A549 (cell line): ENCODE measurements around the gene PPP1R1B. TPM values are rescaled to one million over a fixed set of nuclear protein-coding genes. Genes with fewer than 3 reads are reported as not detected.

Experiments
- ATAC-seq, 2 experiments: fragments of 200-7000 bp in 1 of 2; fragments of >200 bp in 1 of 2; cut with Nextera tagmentation in 1 of 2; cut with Tn5 transposase in 1 of 2; 3 replicates each; pipeline versions ENCODE4 v1.8.0 to v1.9.1; 2018 to 2020; ENCODE audit warnings: mild to moderate bottlenecking in 1 of 2, moderate library complexity in 1 of 2
- CTCF ChIA-PET: fragments of 300-600 bp; sonication (Branson Sonifier 250); formaldehyde crosslinking; extraction: SDS; loops from one replicate; lab custom pipeline; 2021; ENCODE audit warnings: antibody characterized with exemption, inconsistent platforms; lab: Yijun Ruan, JAX
- POLR2A ChIA-PET: fragments of 350-600 bp; formaldehyde crosslinking; extraction: SDS; loops from one replicate; lab custom pipeline; 2021; ENCODE audit warnings: antibody characterized with exemption, inconsistent platforms; lab: Yijun Ruan, JAX
- DNase-seq, 2 experiments: peaks; one replicate each; pipeline versions ENCODE4 v3.0.0 to v3.0.0-alpha.2; 2011 to 2016; ENCODE audit warnings: low read depth in 1 of 2, low spot score in 1 of 2
- FAIRE-seq: peaks from 2 replicates; lab custom pipeline; 2011; peaks lifted over from hg19 to GRCh38; lab: Jason Lieb, UNC
- H3K27ac ChIP-seq, 2 experiments: fragments of >200 bp; sonication (Bioruptor Twin); formaldehyde crosslinking; 3 replicates each; pipeline ENCODE4 v1.5.1; 2016 to 2017
- H3K4me1 ChIP-seq: fragments of >200 bp; sonication (Bioruptor Twin); formaldehyde crosslinking; 3 replicates; pipeline ENCODE4 v1.6.1; 2016
- H3K4me2 ChIP-seq: fragments of >200 bp; sonication (Bioruptor Twin); formaldehyde crosslinking; 3 replicates; pipeline ENCODE4 v1.6.1; 2016
- H3K4me3 ChIP-seq: fragments of >200 bp; sonication (Bioruptor Twin); formaldehyde crosslinking; 3 replicates; pipeline ENCODE4 v1.5.1; 2016
- H3K9me3 ChIP-seq: fragments of >200 bp; sonication (Bioruptor Twin); formaldehyde crosslinking; 3 replicates; pipeline ENCODE4 v1.6.1; 2016
- BCL3 ChIP-seq: fragments of >200 bp; sonication (Bioruptor Twin); formaldehyde crosslinking; IDR thresholded peaks from 3 replicates; pipeline ENCODE4 v1.6.1; 2016
- CHD2 ChIP-seq: fragments of 150-350 bp; IDR thresholded peaks from 2 replicates; pipeline ENCODE4 v1.6.1; 2014; ENCODE audit warnings: low read length; ENCODE audit not compliant: partially characterized antibody
- E2F6 ChIP-seq: IDR thresholded peaks from 2 replicates; pipeline ENCODE4 v1.6.1; 2012; ENCODE audit warnings: low read depth, borderline replicate concordance
- EP300 ChIP-seq, 2 experiments: fragments of >200 bp; sonication (Bioruptor Twin); formaldehyde crosslinking; IDR thresholded peaks; 2 replicates in 1 of 2; 3 replicates in 1 of 2; pipeline ENCODE4 v1.6.1; 2016 to 2017
- ESRRA ChIP-seq: fragments of 150-350 bp; IDR thresholded peaks from 2 replicates; pipeline ENCODE4 v1.6.1; 2014; ENCODE audit warnings: mild to moderate bottlenecking, low read length, borderline replicate concordance
- FOSL2 ChIP-seq, 2 experiments: fragments of 450-650 bp in 1 of 2; fragments of >200 bp in 1 of 2; sonication (Bioruptor Twin) in 1 of 2; formaldehyde crosslinking; IDR thresholded peaks; 2 replicates each; pipeline versions ENCODE4 v1.5.0 to v1.6.1; 2016 to 2020; ENCODE audit warnings: mild to moderate bottlenecking in 1 of 2, moderate library complexity in 1 of 2
- GATA3 ChIP-seq: IDR thresholded peaks from 2 replicates; pipeline ENCODE4 v1.6.1; 2012; ENCODE audit warnings: borderline replicate concordance
- HDAC2 ChIP-seq: fragments of 200-600 bp; sonication (generic); IDR thresholded peaks from 2 replicates; pipeline ENCODE4 v1.6.1; 2016
- HOXA7 ChIP-seq: fragments of 250-450 bp; sonication (Bioruptor Pico); IDR thresholded peaks from 2 replicates; pipeline ENCODE4 v1.5.0; 2020; ENCODE audit warnings: mild to moderate bottlenecking, moderate library complexity
- HOXB13 ChIP-seq: fragments of 250-450 bp; sonication (Bioruptor Pico); IDR thresholded peaks from 2 replicates; pipeline ENCODE4 v1.5.0; 2020; ENCODE audit warnings: low read depth, mild to moderate bottlenecking, moderate library complexity
- HOXB5 ChIP-seq: fragments of 250-450 bp; sonication (Bioruptor Pico); IDR thresholded peaks from 2 replicates; pipeline ENCODE4 v1.5.0; 2020; ENCODE audit warnings: mild to moderate bottlenecking, moderate library complexity
- JUN ChIP-seq, 2 experiments: fragments of >200 bp; sonication (Bioruptor Twin); formaldehyde crosslinking; IDR thresholded peaks; 2 replicates in 1 of 2; 3 replicates in 1 of 2; pipeline ENCODE4 v1.6.1; 2016 to 2017
- KDM5A ChIP-seq: fragments of 200-600 bp; sonication (generic); IDR thresholded peaks from 2 replicates; pipeline ENCODE4 v1.6.1; 2016; ENCODE audit warnings: antibody characterized with exemption, mild to moderate bottlenecking
- MAZ ChIP-seq: fragments of 150-350 bp; IDR thresholded peaks from 2 replicates; pipeline ENCODE4 v1.6.1; 2014; ENCODE audit warnings: antibody characterized with exemption, low read depth, low read length, borderline replicate concordance
- PHF8 ChIP-seq: fragments of 200-600 bp; sonication (generic); IDR thresholded peaks from 2 replicates; pipeline ENCODE4 v1.6.1; 2016; ENCODE audit warnings: low read depth, mild to moderate bottlenecking, antibody characterized with exemption, moderate library complexity, borderline replicate concordance
- RAD21 ChIP-seq, 2 experiments: fragments of >200 bp in 1 of 2; sonication (Bioruptor Twin) in 1 of 2; formaldehyde crosslinking in 1 of 2; IDR thresholded peaks in 1 of 2; conservative IDR thresholded peaks in 1 of 2; 2 replicates in 1 of 2; 3 replicates in 1 of 2; pipeline ENCODE4 v1.6.1; 2012 to 2018; ENCODE audit warnings: inconsistent platforms in 1 of 2
- RFX5 ChIP-seq: fragments of 450-650 bp; IDR thresholded peaks from 2 replicates; pipeline ENCODE4 v1.7.1; 2014; ENCODE audit warnings: antibody characterized with exemption, mild to moderate bottlenecking, moderate library complexity
- SREBF2 ChIP-seq: fragments of 450-650 bp; IDR thresholded peaks from 2 replicates; pipeline ENCODE4 v1.6.1; 2014; ENCODE audit warnings: mild to moderate bottlenecking, moderate library complexity
- TFCP2L1 ChIP-seq: fragments of 250-450 bp; sonication (Bioruptor Pico); IDR thresholded peaks from 2 replicates; pipeline ENCODE4 v1.5.0; 2021; ENCODE audit warnings: mild to moderate bottlenecking
- USF2 ChIP-seq: fragments of 450-650 bp; IDR thresholded peaks from 2 replicates; pipeline ENCODE4 v1.6.1; 2014; ENCODE audit warnings: antibody characterized with exemption
- ZC3H11A ChIP-seq: fragments of 450-650 bp; IDR thresholded peaks from 2 replicates; pipeline ENCODE4 v1.6.1; 2014; ENCODE audit warnings: antibody characterized with exemption, mild to moderate bottlenecking
- ZFP36 ChIP-seq: fragments of 450-650 bp; IDR thresholded peaks from 2 replicates; pipeline ENCODE4 v1.6.1; 2014; ENCODE audit warnings: borderline replicate concordance; ENCODE audit not compliant: partially characterized antibody
- WGBS: methylation state at CpG from one replicate; pipeline ENCODE4 v1.1.6; 2017; ENCODE audit errors: missing lambda C conversion rate; 5-methylcytosine and 5-hydroxymethylcytosine counted together
- polyA plus RNA-seq, 4 experiments: library from polyadenylated mRNA; depleted of rRNA in 3 of 4; stranded (reverse); fragments of >200 nt; fragmentation: RNase III in 1 of 4; extraction: RNeasy Plus Mini Kit Qiagen cat#74134 plus additional on column Dnase treatment in 1 of 4; gene quantifications; 2 replicates in 3 of 4; 3 replicates in 1 of 4; pipeline ENCODE4 v1.2.3, GENCODE V29; 2011 to 2017

The PPP1R1B gene
- polyA plus RNA-seq, 2 of the 4 experiments (the other 2 are of a cell fraction) = 0.10 TPM; not detected in 1

GRCh38 chr17:39638317-39638716 lies 11.6 kb downstream of the PPP1R1B start:
- no peak for DNase-seq
- no peak for FAIRE-seq
- no peaks in the 10 kb centered on the region for H3K9me3 ChIP-seq
- H3K27ac ChIP-seq = no peak overlapping the region
- H3K4me2 ChIP-seq = peak overlapping the region; percentile 92
- POLR2A ChIA-PET = interaction anchor here (1.1 kb wide), 1 partner anchor 15 kb away, joined by 3 read pairs; no protein-coding TSS in a partner anchor
- CTCF ChIA-PET = interaction anchor here (1.0 to 58.8 kb wide), 4 partner anchors 4 to 94 kb away, joined by 4 to 1581 read pairs (median 1486); partner anchors contain the start of genes ERBB2, NEUROD2, PGAP3 and PNMT
- peaks cover 35% of the 10 kb centered on the region for H3K4me1 ChIP-seq
- TF ChIP-seq CHD2 = no peak
- no peak for TF ChIP-seq HOXB5 (CRISPR knock-in tag)
- TF ChIP-seq RFX5 = no peak
- no peak for TF ChIP-seq JUN (IDR thresholded peaks at IDR 0.05)
- TF ChIP-seq MAZ = no peak
- TF ChIP-seq ZC3H11A = no peak
- TF ChIP-seq FOSL2 (IDR thresholded peaks at IDR 0.05) = no peak
- no peak for TF ChIP-seq FOSL2 (CRISPR knock-in tag; IDR thresholded peaks at IDR 0.05)
- no peak for TF ChIP-seq USF2
- no peak for TF ChIP-seq GATA3
- no peak for TF ChIP-seq HDAC2
- no peak for TF ChIP-seq EP300 (IDR thresholded peaks at IDR 0.05)
- no peak for TF ChIP-seq HOXB13
- no peak for TF ChIP-seq BCL3
- TF ChIP-seq TFCP2L1 = no peak
- no peak for TF ChIP-seq PHF8
- TF ChIP-seq, all 56 proteins: peak for 0
- no peak for ATAC-seq
- peak overlapping the region; percentile 82; the same call in 1 of the 3 replicates for H3K4me3 ChIP-seq
- WGBS = 95% methylated on average over 7 of the region's 7 CpGs

- no peak for FAIRE-seq
- Histone ChIP-seq H3K4me3 (no peak overlapping the region), H3K9me3 (no peaks in the 10 kb centered on the region), H3K4me1 (peaks cover 37% of the 10 kb centered on the region), H3K4me2 (peak overlapping the region; percentile 92; the same call in 1 of the 3 replicates), H3K27ac (no peak overlapping the region)
- DNase-seq = no peak
- no peak for ATAC-seq
- no peak for TF ChIP-seq ZFP36
- 87% methylated on average over 2 of the region's 2 CpGs for WGBS
- POLR2A ChIA-PET = no interaction called here
- CTCF ChIA-PET = interaction anchor here (1.2 to 58.8 kb wide), 5 partner anchors 4 to 114 kb away, joined by 5 to 1581 read pairs (median 1391); partner anchors contain the start of genes ERBB2, NEUROD2, PGAP3 and PNMT
Measured at GRCh38 chr17:39639043-39639442, 12.3 kb downstream of the PPP1R1B start.

GRCh38 chr17:39639566-39640458 lies 13.1 kb downstream of the PPP1R1B start:
- 92% methylated on average over 11 of the region's 11 CpGs for WGBS
- TF ChIP-seq E2F6 = no peak
- TF ChIP-seq HOXA7 (CRISPR knock-in tag) = no peak
- no peak for TF ChIP-seq ZFP36
- TF ChIP-seq GATA3 = no peak
- no peak for TF ChIP-seq KDM5A
- TF ChIP-seq SREBF2 = no peak
- no peak for TF ChIP-seq RAD21 (conservative IDR thresholded peaks at IDR 0.05 in 1 of 2, IDR thresholded peaks at IDR 0.05 in 1 of 2)
- TF ChIP-seq JUN (IDR thresholded peaks at IDR 0.05) = no peak
- TF ChIP-seq ZC3H11A = no peak
- no peak for TF ChIP-seq ESRRA
- no peak for ATAC-seq
- ChIA-PET POLR2A (no interaction called here), CTCF (interaction anchor here (1.2 to 58.8 kb wide), 5 partner anchors 5 to 114 kb away, joined by 5 to 1581 read pairs (median 1391); partner anchors contain the start of genes ERBB2, NEUROD2, PGAP3 and PNMT)
- peaks cover 37% of the 10 kb centered on the region for H3K4me1 ChIP-seq
- FAIRE-seq = no peak
- no peaks in the 10 kb centered on the region for H3K9me3 ChIP-seq
- H3K27ac ChIP-seq = no peak overlapping the region
- H3K4me3 ChIP-seq = no peak overlapping the region
- no peak overlapping the region for H3K4me2 ChIP-seq
- no peak for DNase-seq
